WTC11 (cell line): ENCODE measurements around the gene CPSF2. TPM values are rescaled to one million over a fixed set of nuclear protein-coding genes. Genes with fewer than 3 reads are reported as not detected.

Source experiments
- ATAC-seq: fragments of 200-7000 bp; cut with Tn5 transposase; 2 replicates; pipeline ENCODE4 v1.10.0; 2021; ENCODE audit warnings: mild to moderate bottlenecking, moderate library complexity
- CTCF ChIA-PET: fragments of 300-600 bp; sonication (Branson Sonifier 250); formaldehyde crosslinking; loops from one replicate; lab custom pipeline; 2021; ENCODE audit warnings: antibody characterized with exemption; lab: Charles Lee
- POLR2A ChIA-PET: fragments of 350-600 bp; sonication (Branson Sonifier 250); formaldehyde crosslinking; loops from one replicate; lab custom pipeline; 2021; ENCODE audit warnings: antibody characterized with exemption; lab: Charles Lee
- DNase-seq: peaks from one replicate; pipeline ENCODE4 v3.0.0; 2021; ENCODE audit warnings: low spot score
- H3K27ac Mint-ChIP-seq: 2 replicates; pipeline ENCODE4 v1.8.0; 2021; ENCODE audit warnings: mixed read lengths
- H3K27me3 Mint-ChIP-seq: 2 replicates; pipeline ENCODE4 v1.8.0; 2021; ENCODE audit warnings: low read depth, mild to moderate bottlenecking, moderate library complexity, mixed read lengths
- H3K36me3 Mint-ChIP-seq: 2 replicates; pipeline ENCODE4 v1.8.0; 2021; ENCODE audit warnings: mixed read lengths
- H3K4me1 Mint-ChIP-seq: 2 replicates; pipeline ENCODE4 v1.8.0; 2022; ENCODE audit warnings: mixed read lengths
- H3K4me3 Mint-ChIP-seq: 2 replicates; pipeline ENCODE4 v1.8.0; 2021; ENCODE audit warnings: mild to moderate bottlenecking, moderate library complexity, mixed read lengths
- H3K9me3 Mint-ChIP-seq: 2 replicates; pipeline ENCODE4 v1.8.0; 2021; ENCODE audit warnings: mixed read lengths
- AFF4 ChIP-seq: sonication (generic); formaldehyde crosslinking; IDR thresholded peaks from 2 replicates; pipeline ENCODE4 v1.8.1; 2023; ENCODE audit warnings: mild to moderate bottlenecking, missing genetic modification reagents, borderline replicate concordance
- ATF1 ChIP-seq: sonication (generic); formaldehyde crosslinking; IDR thresholded peaks from 2 replicates; pipeline ENCODE4 v1.8.1; 2023; ENCODE audit warnings: mild to moderate bottlenecking, moderate library complexity, missing genetic modification reagents
- CREB1 ChIP-seq: sonication (generic); formaldehyde crosslinking; IDR thresholded peaks from 2 replicates; pipeline ENCODE4 v1.8.0; 2023; ENCODE audit warnings: mild to moderate bottlenecking, missing genetic modification reagents
- EMX1 ChIP-seq: fragments of 250-450 bp; sonication (Bioruptor Pico); IDR thresholded peaks from 2 replicates; pipeline ENCODE4 v1.8.0; 2021; ENCODE audit warnings: mild to moderate bottlenecking
- ESRRA ChIP-seq: sonication (generic); formaldehyde crosslinking; IDR thresholded peaks from 2 replicates; pipeline ENCODE4 v1.8.1; 2022; ENCODE audit warnings: mild to moderate bottlenecking, missing genetic modification reagents, borderline replicate concordance
- ETV6 ChIP-seq: sonication (generic); formaldehyde crosslinking; IDR thresholded peaks from 2 replicates; pipeline ENCODE4 v1.8.1; 2022; ENCODE audit warnings: mild to moderate bottlenecking, missing genetic modification reagents
- GABPB1 ChIP-seq: sonication (generic); formaldehyde crosslinking; IDR thresholded peaks from 2 replicates; pipeline ENCODE4 v1.8.1; 2023; ENCODE audit warnings: mild to moderate bottlenecking, missing genetic modification reagents
- MAX ChIP-seq: sonication (generic); formaldehyde crosslinking; IDR thresholded peaks from 2 replicates; pipeline ENCODE4 v1.8.0; 2022; ENCODE audit warnings: mild to moderate bottlenecking, missing genetic modification reagents
- MYBL2 ChIP-seq: sonication (generic); formaldehyde crosslinking; IDR thresholded peaks from 2 replicates; pipeline ENCODE4 v1.8.1; 2023; ENCODE audit warnings: mild to moderate bottlenecking, moderate library complexity, missing genetic modification reagents
- NFYB ChIP-seq: sonication (generic); formaldehyde crosslinking; conservative IDR thresholded peaks from 2 replicates; pipeline ENCODE4 v1.8.0; 2022; ENCODE audit warnings: low read depth, missing genetic modification reagents
- OVOL2 ChIP-seq: fragments of 250-450 bp; sonication (Bioruptor Pico); IDR thresholded peaks from 2 replicates; pipeline ENCODE4 v1.9.0; 2021; ENCODE audit warnings: mild to moderate bottlenecking, borderline replicate concordance
- RORB ChIP-seq: fragments of 250-450 bp; sonication (Bioruptor Pico); IDR thresholded peaks from 2 replicates; pipeline ENCODE4 v1.9.0; 2021; ENCODE audit warnings: mild to moderate bottlenecking
- SMAD4 ChIP-seq: sonication (generic); formaldehyde crosslinking; IDR thresholded peaks from 2 replicates; pipeline ENCODE4 v1.8.0; 2022; ENCODE audit warnings: mild to moderate bottlenecking, missing genetic modification reagents
- SOX15 ChIP-seq: fragments of 250-450 bp; sonication (Bioruptor Pico); IDR thresholded peaks from 2 replicates; pipeline ENCODE4 v1.9.0; 2021; ENCODE audit warnings: mild to moderate bottlenecking
- ZNF138 ChIP-seq: sonication (generic); formaldehyde crosslinking; conservative IDR thresholded peaks from 2 replicates; pipeline ENCODE4 v1.8.1; 2022; ENCODE audit warnings: mild to moderate bottlenecking, moderate library complexity, missing genetic modification reagents
- ZNF232 ChIP-seq: sonication (generic); formaldehyde crosslinking; IDR thresholded peaks from 2 replicates; pipeline ENCODE4 v1.8.0; 2022; ENCODE audit warnings: mild to moderate bottlenecking, missing genetic modification reagents
- ZNF317 ChIP-seq: sonication (generic); formaldehyde crosslinking; IDR thresholded peaks from 2 replicates; pipeline ENCODE4 v1.8.1; 2023; ENCODE audit warnings: low read depth, mild to moderate bottlenecking, moderate library complexity, missing genetic modification reagents, borderline replicate concordance
- total RNA-seq: library from RNA; stranded (reverse); gene quantifications from 3 replicates; pipeline ENCODE4 v1.2.3, GENCODE V29; 2021
- TF ChIP-seq, protein P1 (sequence below): sonication (generic); formaldehyde crosslinking; IDR thresholded peaks from 2 replicates; pipeline ENCODE4 v1.8.0; 2022; ENCODE audit warnings: mild to moderate bottlenecking, missing genetic modification reagents

Gene CPSF2
- total RNA-seq, 1 experiment from 2014 or later: 109 TPM

GRCh38 chr14:92106143-92106926, 15.4 kb upstream of the CPSF2 start, which contains the start of gene ATXN3 (continued):
- TF ChIP-seq AFF4 (CRISPR knock-in tag): no peak

GRCh38 chr14:92108345-92109254, 13.2 kb upstream of the CPSF2 start:
- peak overlapping the region; percentile 95 for H3K27ac Mint-ChIP-seq
- H3K27me3 Mint-ChIP-seq: no peaks in the 10 kb centered on the region
- ChIA-PET CTCF (interaction anchor here (0.9 to 4.2 kb wide), 4 partner anchors 12 to 90 kb away, joined by 3 to 91 read pairs (median 8); partner anchors contain the start of genes CPSF2 and NDUFB1), POLR2A (interaction anchor here (0.7 to 4.0 kb wide), 4 partner anchors 13 to 1607 kb away, joined by 4 to 30 read pairs (median 6); partner anchors contain the start of genes CPSF2 and NDUFB1)
- no peaks in the 10 kb centered on the region for H3K36me3 Mint-ChIP-seq
- DNase-seq (peak; percentile 48), ATAC-seq (peak; percentile 52)
- TF ChIP-seq EMX1 (0 out of 2 replicates have a peak, but pooled peaks have one; percentile 30), ESRRA (CRISPR knock-in tag) (no peak), SOX15 (no peak), ZNF232 (CRISPR knock-in tag) (no peak), ATF1 (CRISPR knock-in tag) (no peak), OVOL2 (CRISPR knock-in tag) (no peak), GABPB1 (CRISPR knock-in tag) (0 out of 2 replicates have a peak, but pooled peaks have one; percentile 15), MAX (no peak), CREB1 (CRISPR knock-in tag) (no peak), ZNF317 (CRISPR knock-in tag) (no peak), MYBL2 (0 out of 2 replicates have a peak, but pooled peaks have one; percentile 87), NFYB (CRISPR knock-in tag) (no peak), RORB (CRISPR knock-in tag) (no peak), ETV6 (no peak; the same call in 1 of the 2 replicates), SMAD4 (no peak), ZNF138 (CRISPR knock-in tag) (no peak)
- TF ChIP-seq, protein P1, sequence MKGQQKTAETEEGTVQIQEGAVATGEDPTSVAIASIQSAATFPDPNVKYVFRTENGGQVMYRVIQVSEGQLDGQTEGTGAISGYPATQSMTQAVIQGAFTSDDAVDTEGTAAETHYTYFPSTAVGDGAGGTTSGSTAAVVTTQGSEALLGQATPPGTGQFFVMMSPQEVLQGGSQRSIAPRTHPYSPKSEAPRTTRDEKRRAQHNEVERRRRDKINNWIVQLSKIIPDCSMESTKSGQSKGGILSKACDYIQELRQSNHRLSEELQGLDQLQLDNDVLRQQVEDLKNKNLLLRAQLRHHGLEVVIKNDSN (CRISPR knock-in tag): no peak
- H3K4me1 Mint-ChIP-seq: peaks cover 28% of the 10 kb centered on the region
- H3K4me3 Mint-ChIP-seq: peak overlapping the region; percentile 38
- no peaks in the 10 kb centered on the region for H3K9me3 Mint-ChIP-seq
